Stimulated activated CD8-positive, alpha-beta memory T cell treated with anti-CD3 and anti-CD28 coated beads, Interleukin-4, amount 100 ng/mL, for 48 hours (primary cell): ENCODE results near the gene GFRA1.

Source experiments
- DNase-seq: peaks from one replicate; pipeline ENCODE4 v3.0.0-alpha.2; 2020

Gene GFRA1

DNA sequence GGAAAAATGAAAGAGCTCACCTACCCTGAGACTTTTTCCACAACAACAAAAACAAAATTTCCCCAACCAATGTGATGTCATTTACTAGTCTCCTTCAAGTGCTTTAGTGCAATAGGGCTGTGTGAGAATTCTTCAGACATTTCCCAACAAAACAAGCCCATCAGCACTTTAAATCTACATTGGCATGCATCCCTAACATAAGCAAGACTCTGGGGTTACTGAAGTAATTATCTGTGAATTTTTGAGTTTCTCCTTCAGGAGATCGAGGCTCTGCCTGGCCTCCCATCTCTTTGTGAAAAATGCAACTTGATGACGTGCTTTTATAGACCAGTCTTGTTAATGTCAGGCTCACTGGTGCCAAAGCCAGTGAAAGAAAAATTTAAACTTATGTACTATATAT, 255.6 kb downstream of the GFRA1 start:
- no peak for DNase-seq

DNA sequence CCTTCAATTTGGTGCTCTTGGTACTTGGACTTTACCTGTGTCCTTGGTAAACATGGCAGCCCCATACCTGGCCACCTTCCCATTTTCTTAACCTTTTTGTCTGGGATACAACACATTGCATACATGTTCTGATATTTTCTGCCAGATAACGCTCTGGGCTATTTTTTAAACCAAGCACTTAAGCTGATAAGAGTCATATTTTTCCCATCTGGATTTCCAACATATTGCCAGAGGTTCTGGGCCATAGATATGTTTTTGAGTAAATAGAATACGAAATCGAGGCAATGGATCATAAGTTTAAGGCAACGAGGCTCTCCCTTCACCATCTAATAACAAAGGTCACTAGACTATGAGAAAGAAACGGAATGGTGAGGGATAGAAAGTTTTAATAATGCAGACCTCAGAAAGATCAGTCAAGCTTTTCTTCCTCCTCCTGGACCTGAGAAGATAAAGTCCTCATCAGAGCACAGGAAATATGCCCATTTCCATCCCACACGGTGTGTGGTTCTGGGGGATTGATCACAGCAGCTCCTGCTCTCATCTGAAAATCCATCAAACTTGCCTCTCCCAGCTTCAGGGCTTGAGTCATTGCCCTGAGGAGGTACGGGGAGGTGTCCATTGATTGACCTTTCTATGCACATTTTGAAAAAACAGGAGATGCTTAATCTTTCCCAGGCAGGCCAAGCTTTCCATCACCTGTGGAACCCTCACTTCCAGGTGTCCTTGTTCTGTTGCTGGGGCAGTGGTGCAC, 257.2 kb downstream of the GFRA1 start:
- no peak for DNase-seq

- no peak for DNase-seq
Measured at GRCh38 chr10:116014871-116015582, 258.0 kb downstream of the GFRA1 start.

GRCh38 chr10:116014326-116014725, 258.7 kb downstream of the GFRA1 start:
- no peak for DNase-seq

GRCh38 chr10:116011929-116012328, 261.1 kb downstream of the GFRA1 start:
- no peak for DNase-seq

DNA sequence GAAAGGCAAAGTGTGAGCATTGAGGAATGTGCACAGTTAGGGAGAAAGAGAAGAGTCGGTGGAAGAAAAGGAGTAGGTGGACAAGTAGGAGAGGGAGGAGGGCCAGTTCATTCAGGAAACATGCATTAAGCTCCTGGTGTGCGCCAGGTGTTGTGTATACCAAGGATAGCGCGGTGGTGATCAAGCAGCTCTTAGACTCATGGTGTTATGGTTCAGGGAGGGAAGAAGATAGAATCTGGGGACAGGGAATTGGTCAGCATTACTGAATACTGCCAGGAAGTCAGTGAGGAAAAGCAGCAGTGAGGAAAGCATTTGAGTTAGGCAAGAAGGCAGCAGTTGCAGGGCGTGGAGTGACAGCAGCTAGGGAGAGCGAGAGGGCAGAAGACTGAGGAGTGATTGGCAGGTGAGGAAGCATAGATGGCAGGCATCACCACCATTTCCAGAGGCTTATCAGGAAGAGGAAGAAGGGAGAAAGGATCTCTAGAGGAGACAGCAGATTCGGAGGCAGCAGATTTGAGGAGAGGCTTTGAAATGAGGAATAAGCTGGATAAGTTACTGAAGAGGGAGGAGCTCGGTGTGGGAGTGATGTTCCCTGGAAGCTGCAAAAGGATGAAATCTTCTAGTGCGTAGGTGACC, 265.6 kb downstream of the GFRA1 start:
- DNase-seq: no peak
